Breast epithelium (tissue), 3 donors: ENCODE data around the gene DHX32.

ENCODE experiments used
- CTCF ChIP-seq, 3 donors: fragments of 450-650 bp; IDR thresholded peaks; one replicate each; pipeline ENCODE4 v1.5.1; 2016 to 2017; ENCODE audit warnings: antibody characterized with exemption in 3 of 3, mild to moderate bottlenecking in 3 of 3, moderate library complexity in 3 of 3
- POLR2A ChIP-seq: fragments of 450-650 bp; IDR thresholded peaks from one replicate; pipeline ENCODE4 v1.6.1; 2016; ENCODE audit warnings: antibody characterized with exemption, mild to moderate bottlenecking, moderate library complexity

GRCh38 chr10:125925262-125925834 is 44.3 kb upstream of the DHX32 start:
- TF ChIP-seq CTCF (IDR thresholded peaks at IDR 0.05) (no peak), POLR2A (no peak)
